ENCODE data around the gene TSPAN2.

TSPAN2 gene

DNA sequence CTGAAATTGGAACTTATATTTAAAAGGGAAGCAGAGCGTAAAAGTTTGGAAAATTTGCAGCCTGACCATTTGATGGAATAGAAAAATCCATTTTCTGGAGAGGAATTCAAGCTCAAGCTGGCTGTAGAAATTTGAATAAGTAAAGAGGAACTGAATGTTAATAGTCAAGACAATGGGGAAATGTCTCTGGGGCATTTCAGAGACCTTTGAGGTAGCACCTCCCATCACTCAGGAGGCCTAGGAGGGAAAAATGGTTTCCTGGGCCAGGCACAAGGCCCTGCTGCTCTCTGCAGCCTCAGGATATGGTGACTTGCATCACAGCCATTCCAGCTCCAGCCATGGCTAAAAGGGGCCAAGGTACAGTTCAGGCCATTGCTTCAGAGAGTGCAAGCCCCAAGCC, 77.3 kb downstream of the TSPAN2 start:
- Mint-ChIP-seq H3K36me3 (ENCODE audit: low read depth) (no peaks in the 10 kb centered on the region), H3K9me3 (no peaks in the 10 kb centered on the region), H3K4me1 (ENCODE audit: low read depth) (no peaks in the 10 kb centered on the region), H3K27ac (no peak overlapping the region), H3K4me3 (no peak overlapping the region), H3K27me3 (ENCODE audit: low read depth) (no peaks in the 10 kb centered on the region)

DNA sequence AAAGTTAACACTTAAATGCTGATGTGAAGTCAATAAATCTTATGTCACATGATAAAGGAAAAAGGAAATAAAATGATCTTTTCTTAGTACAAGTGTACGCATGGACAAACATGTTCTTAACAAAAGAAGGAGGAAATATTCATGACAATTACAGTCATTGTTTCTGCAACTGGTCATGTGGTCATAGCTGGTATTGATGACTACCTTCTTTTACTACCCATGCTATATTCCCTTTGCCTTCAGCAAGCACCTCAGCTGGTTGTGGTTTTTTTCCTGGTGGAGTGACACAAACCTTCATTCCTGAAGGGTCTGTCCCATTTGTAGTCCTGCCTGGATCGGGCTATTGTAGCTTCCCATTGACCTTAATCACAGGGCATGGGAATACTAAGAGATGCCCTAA, 83.1 kb downstream of the TSPAN2 start:
- no peak overlapping the region for H3K27ac Mint-ChIP-seq
- no peaks in the 10 kb centered on the region for H3K36me3 Mint-ChIP-seq (ENCODE audit: low read depth)
- no peak overlapping the region for H3K4me3 Mint-ChIP-seq
- peaks cover 4% of the 10 kb centered on the region for H3K27me3 Mint-ChIP-seq (ENCODE audit: low read depth)
- peaks cover 3% of the 10 kb centered on the region for H3K9me3 Mint-ChIP-seq
- H3K4me1 Mint-ChIP-seq (ENCODE audit: low read depth), result no peaks in the 10 kb centered on the region

Measured in T-helper 1 cell treated with Interleukin-12 subunit alpha and Interleukin-12 subunit beta and Interleukin-4 antibody, amounts not matched to agents 30 μg/mL and 1 μg/mL, for 36 hours (primary cell).